H4 (cell line): ENCODE results near the gene SLIT3. TPM values are rescaled to one million over a fixed set of nuclear protein-coding genes. Genes with fewer than 3 reads are reported as not detected.
"Not testable (repeated sequence)": the region's sequence is repeated elsewhere in the genome, so short reads cannot be mapped to it uniquely, and the experiment has no call there.

Experiments
- DNase-seq: peaks from one replicate; pipeline ENCODE4 v3.0.0-alpha.2; 2015; ENCODE audit warnings: low spot score
- total RNA-seq: library from RNA; depleted of rRNA; stranded (reverse); fragments of >200 nt; shearing (Covaris generic); gene quantifications from 2 replicates; pipeline ENCODE4 v1.2.3, GENCODE V29; 2014

SLIT3 gene
- total RNA-seq, 1 experiment from 2014 or later: 0.58 TPM

DNA sequence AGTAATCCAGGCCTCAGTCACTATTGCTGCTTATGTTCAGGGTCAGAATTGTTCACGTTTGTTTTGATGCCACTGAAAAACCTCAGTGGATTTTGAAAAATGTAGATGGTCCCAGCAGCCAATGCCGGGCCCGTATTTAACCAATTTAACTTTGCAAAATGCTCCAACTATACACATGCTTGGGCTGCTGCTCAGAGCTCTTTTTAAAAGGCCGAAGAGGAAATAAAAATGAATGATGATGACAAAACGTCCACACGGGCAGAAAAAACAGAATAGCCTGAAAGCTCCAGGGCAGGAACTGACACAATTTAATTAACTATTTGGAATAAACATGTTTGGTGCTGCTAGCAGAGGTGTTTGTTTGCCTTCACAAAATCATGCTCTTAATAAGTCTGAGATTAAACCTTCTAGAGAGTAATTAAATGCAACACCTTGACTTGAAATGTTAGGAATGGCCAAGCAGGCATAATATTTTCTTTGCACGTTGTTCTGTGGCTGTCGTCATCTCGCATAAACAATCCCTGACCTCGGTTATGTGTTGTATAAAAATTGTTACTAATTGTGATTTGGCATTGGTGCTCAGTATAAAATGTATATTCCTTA is 152.7 kb downstream of the SLIT3 start:
- no peak for DNase-seq

GRCh38 chr5:169147534-169147933 is 153.4 kb downstream of the SLIT3 start:
- DNase-seq: no peak

GRCh38 chr5:169146158-169146557 is 154.8 kb downstream of the SLIT3 start:
- DNase-seq: no peak

- peak; percentile 52 for DNase-seq
Measured at GRCh38 chr5:169142264-169142970, 158.5 kb downstream of the SLIT3 start.

DNA sequence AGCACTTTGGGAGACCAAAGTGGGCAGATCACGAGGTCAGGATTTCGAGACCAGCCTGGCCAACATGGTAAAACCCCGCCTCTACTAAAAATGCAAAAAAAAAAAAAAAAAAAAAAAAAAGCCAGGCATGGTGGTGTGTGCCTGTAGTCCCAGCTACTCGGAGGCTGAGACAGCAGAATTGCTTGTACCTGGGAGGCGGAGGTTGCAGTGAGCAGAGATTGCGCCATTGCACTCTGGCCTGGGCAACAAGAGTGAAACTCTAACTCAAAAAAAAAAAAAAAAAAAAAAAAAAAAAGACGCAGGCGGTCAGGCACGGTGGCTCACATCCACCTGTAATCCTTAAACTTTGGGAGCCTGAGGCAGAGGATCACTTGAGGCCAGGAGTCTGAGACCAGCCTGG is 160.7 kb downstream of the SLIT3 start:
- DNase-seq: not testable (repeated sequence)

DNA sequence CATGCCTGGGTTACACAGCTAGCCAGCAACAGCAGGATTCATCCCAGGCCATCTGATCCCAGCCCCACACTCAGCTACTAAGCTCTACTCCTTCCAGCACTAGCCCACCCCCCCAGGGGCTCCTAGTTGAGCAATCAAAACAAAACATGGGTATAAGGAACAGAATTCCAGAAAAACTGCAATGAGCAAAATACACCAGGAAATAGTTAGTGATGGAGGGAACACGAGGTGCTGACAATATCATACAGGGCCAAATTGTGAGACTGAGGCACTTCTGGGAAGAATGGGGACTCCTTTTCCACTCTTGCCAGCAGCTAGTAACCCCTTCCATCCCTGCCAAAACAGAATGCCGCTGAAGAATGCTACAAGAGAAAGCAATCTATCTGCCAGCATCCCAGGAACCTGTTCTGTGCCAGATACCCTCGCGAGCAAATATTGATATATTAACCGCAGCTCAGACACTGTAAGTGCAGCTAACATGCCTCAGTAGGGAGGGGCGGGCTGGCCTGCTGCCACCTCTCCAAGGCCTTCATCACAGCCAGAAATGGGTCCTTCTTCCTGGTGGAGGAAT is 161.4 kb downstream of the SLIT3 start:
- DNase-seq: no peak

GRCh38 chr5:169133531-169133930 is 167.4 kb downstream of the SLIT3 start:
- no peak for DNase-seq

GRCh38 chr5:169132302-169132660 is 168.7 kb downstream of the SLIT3 start:
- no peak for DNase-seq

DNA sequence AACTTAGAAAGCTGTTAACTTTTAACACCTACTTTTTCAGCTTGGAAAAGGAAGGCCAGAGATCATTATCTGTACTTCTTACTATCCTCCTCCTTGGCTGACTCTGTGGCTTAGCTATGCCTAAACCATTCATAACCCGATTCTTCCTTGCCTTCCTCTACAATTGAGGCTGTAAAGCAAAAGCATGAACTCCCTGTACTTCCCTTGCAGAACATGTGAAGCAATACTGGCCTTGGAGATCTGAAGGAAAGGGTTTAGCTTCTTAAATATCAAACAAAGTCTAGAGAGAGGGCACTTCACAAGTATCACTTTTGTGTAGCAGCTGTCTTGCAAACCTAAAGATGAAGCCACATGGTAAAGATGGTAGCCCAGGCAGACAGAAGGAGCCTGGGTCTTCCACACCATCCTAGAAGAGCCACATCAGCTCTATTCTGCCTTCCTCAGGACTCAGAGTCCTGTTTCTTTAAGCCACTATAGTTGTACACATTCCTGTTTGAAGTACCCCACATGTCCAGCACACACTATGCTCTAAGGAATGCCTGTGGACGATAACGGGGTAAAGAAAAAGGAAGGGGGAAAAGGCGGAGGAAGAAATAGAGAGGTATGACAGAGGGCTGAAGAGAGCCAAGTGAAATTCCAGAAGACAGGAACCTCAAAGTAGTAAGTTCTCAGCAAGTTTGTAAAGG is 169.2 kb downstream of the SLIT3 start:
- no peak for DNase-seq

- DNase-seq: no peak
Measured at GRCh38 chr5:169128679-169129078, 172.3 kb downstream of the SLIT3 start.

- DNase-seq: no peak
Measured at GRCh38 chr5:169127431-169127830, 173.5 kb downstream of the SLIT3 start.

DNA sequence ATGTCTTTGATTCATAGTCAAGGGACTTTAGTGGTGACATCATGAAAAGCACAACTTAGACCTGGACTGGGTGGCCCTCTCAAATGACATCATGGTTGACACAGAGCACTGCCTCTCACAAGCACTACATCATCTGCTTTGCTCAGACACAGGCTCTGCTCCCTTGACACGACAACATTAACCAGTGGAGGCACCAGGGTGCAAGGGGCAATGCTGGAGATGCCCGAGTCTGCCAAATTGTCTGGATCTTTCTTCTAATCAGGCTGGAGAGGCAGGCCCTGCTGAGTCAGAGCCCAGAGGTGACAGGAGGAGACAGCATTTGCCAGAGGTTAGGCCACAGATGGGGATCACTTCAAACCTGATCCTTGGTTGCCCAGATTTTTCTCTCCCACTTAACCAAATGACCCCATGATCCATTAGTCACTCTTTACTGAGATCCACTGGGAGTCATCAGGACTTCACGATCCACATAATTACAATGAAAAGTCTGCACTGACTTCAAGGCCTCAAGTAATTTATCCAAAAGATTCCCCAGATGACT is 174.4 kb downstream of the SLIT3 start:
- peak; percentile 7 for DNase-seq

DNA sequence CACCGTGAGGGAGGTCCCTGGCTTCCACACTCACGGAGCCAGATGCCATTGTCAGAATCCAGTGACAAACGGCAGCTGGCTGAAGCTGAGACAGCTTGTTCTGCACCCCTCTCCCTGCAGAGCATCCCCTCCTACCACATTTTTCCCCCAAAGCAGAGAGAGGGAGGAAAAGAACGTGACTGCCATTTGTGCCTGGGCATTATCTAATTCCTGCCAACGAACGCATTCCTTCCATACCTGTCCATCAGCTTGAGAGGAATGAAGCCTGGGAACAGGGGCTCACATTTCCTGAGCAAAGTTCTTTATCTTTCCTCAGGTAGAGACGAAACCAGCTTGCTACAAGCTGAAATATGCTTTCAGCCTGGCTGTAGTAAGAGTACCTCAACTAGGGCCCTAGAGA is 175.4 kb downstream of the SLIT3 start:
- DNase-seq: no peak

- DNase-seq: no peak
Measured at GRCh38 chr5:169122951-169123350, 178.0 kb downstream of the SLIT3 start.

DNA sequence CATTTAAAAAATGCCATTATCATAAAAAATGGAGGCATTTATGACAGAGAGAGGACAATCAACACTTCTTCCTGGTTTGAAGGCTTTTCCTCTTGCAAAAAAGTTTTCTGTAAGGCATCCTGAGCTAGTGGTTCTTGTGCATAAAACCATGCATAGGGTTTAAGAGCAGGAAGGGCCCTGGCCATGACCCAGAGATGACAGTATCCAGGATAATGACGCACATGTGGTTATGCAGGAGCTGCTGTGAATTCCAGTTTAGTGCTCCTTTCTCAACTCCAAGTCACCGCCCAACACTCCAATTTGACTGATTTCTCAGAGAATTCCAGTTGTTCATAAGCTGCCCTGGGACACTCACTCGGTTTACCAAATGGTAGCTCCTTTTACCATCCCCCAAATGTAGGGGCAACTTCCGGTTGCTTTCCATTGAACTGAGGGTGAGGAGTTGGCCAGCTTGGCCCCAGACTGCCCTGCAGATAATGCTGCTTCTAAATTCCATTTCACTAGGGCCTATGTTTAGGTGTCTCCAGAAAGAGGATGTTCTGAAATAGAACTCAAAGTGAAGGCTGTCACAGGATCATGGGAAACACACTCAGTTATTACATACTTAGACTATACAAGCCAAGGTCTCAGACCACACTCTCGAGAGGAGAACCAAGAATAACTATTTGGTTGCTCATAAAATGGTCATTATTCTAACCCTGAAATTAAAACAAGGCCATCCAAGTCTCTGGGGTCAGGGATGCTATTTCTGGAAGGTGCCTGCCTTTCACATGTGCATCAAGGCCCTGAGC is 179.1 kb downstream of the SLIT3 start:
- DNase-seq: peak; percentile 13

DNA sequence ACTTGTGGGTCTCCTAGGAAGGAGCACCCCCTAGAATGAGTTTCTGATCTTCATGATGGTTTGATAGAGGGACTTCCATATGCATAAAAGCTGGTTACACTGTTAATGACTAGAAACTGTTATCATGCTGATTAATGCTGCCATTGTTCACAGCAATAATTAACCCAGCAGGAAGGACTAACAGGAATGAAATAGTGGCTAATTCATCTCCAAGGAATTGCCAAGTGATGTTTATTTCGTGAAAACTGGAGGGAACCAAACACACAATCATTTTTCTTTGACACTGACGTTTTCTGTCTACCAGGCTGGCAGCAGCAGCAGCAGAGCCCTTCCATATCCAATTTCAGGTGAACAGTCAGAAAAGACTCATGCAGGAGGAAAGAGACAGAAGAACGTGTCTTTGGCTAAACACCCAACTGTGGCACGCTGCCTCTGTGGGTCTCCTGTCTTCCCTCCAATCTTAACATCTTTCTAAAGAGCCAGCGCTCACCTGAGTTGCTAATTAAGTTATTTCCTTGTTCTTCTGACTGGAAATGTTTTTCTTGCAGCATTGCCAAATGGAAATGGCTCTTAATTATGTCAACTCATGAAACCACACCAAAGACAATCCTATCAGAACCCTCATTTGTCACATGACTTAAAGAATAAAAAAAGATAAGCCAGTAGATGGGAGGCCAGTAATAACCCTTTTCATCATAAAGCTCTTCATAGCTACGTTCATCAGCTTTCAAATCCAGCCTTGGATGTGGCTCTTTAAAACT is 181.5 kb downstream of the SLIT3 start:
- DNase-seq: no peak

DNA sequence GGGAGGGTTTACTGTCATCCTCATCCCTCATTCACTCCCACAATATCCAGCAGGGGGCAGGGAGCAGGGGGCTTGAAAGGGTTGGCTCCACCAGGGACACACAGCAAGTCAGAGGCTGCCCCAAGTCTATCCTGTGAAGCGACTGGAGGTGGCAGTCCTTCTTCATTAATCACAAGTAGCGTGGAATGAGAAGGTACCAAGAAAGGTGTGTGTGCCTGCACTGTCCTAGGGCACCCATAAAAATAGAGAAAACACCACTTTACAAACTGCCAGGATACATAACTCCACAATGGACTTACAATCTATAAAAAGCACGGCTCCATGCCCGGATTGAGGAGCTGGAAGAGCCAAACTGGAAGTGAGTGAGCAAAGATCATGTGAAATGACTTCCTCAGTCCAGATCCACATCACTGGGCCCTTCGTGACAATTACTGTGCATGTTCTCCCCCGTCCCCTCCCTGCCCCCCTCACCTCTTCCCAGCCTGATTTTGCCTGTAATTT is 183.9 kb downstream of the SLIT3 start:
- no peak for DNase-seq

DNA sequence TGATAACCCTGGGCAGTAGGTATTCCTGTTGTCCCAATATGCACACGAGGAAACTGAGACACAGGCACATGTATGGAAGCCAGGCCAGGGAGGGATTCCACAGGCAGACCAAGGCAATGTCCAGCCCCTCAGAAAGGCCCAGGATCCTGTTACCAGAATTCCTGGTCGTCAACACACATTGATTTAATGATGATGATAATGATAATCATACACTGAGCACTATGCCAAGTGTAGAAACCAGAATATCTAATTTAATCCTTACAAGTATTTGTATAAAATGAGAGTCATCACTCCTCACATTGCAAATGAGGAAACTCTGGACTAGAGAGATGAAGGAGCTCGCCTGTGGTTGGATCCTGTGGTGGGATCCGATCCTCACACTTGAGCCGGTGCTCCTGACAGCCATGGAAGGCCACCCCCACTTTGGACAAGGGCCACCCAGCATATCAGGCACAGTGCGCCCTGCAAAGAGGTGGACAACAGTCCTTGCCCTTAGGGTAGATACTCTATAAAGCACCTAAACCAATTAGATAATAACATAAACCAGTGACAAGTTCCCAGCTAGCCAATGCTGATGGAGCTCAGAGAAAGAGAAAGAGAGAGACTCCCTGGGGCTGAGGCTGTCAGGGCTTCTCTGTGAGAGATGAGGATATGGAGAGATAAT is 185.3 kb downstream of the SLIT3 start:
- DNase-seq: no peak

DNA sequence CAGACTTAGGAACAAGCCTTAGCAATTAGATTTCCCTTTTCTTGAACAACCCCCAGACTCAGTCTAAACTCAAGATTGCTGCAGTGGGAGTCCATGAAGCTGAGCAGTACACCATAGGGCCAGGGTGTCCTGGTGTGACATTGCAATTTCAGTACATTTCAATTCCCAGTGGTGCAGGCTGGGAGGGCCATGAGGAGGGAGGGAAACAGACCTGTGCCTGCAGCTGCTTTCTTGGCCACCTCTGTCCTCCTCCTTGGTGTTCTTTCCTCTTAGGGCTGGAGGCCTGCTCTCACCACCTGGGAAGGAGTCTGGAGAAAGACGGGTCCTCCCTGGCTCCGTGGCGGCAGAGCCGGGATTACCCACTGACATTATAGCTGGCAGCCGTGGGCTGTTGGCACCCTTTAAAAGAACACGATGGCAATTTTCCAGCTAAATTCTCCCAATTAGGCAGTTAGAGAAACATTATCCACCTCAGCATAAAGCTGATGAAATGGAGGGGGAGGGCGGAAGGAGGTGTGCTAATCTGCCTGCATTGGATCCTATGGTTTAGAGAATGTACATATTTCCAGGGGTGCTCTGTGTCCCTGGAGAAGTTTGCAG is 186.4 kb downstream of the SLIT3 start:
- no peak for DNase-seq

GRCh38 chr5:169112016-169112415 is 188.9 kb downstream of the SLIT3 start:
- DNase-seq: no peak
